Panc1 (cell line): ENCODE measurements around the gene TNNT3.

Experiments used
- POLR2AphosphoS5 ChIP-seq: IDR thresholded peaks from 2 replicates; pipeline ENCODE4 v1.6.1; 2012; ENCODE audit warnings: mild to moderate bottlenecking, low read depth, low read length, moderate library complexity
- TF ChIP-seq, protein P1 (sequence below): fragments of 450-650 bp; IDR thresholded peaks from 2 replicates; pipeline ENCODE4 v1.5.1; 2017; ENCODE audit warnings: mild to moderate bottlenecking

DNA sequence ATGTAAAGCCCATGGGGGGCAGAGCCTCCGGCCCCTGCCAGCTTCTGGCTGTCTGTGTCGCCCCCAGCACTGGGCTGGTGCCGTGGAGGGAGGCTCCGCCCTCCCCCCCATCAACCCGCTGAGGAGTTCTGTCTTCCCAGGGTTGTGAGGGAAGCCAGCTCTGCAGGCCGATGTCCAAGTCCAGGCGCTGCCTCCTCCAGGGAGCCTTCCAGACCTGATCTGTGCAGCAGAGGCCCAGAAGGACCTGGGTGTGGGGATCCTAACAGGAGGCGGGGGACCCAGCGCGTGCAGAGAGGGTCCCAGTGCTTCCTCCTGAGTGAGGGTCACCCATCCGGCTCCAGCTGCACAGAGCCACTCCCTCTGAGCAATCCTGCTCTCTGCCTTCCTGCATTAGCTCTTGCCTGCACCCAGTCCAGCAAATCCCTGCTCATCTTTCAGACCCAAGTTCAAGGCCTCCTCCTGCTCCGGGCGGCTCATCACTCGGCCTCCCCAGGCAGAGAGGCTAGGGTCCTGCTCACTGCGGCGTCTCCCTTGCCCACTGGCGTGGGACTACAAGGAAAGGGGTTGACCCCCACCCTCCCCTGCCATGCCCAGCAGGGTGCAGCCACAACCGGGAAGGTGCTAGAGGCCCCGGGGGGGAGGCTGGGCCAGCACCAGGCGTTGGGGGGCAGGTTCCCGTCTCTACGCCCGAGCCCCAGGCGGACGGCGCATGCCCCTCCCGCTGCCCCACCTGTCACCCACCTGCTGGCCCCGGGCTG is 44.2 kb upstream of the TNNT3 start:
- no peak for TF ChIP-seq POLR2AphosphoS5
- TF ChIP-seq, protein P1, sequence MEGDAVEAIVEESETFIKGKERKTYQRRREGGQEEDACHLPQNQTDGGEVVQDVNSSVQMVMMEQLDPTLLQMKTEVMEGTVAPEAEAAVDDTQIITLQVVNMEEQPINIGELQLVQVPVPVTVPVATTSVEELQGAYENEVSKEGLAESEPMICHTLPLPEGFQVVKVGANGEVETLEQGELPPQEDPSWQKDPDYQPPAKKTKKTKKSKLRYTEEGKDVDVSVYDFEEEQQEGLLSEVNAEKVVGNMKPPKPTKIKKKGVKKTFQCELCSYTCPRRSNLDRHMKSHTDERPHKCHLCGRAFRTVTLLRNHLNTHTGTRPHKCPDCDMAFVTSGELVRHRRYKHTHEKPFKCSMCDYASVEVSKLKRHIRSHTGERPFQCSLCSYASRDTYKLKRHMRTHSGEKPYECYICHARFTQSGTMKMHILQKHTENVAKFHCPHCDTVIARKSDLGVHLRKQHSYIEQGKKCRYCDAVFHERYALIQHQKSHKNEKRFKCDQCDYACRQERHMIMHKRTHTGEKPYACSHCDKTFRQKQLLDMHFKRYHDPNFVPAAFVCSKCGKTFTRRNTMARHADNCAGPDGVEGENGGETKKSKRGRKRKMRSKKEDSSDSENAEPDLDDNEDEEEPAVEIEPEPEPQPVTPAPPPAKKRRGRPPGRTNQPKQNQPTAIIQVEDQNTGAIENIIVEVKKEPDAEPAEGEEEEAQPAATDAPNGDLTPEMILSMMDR, result no peak
